K562 (cell line): Measurements from ENCODE around the gene PRKCG. TPM values are rescaled to one million over a fixed set of nuclear protein-coding genes. Genes with fewer than 3 reads are reported as not detected.

ENCODE experiments used
- ATAC-seq: fragments of 200-7000 bp; cut with Tn5 transposase; 3 replicates; pipeline ENCODE4 v1.9.1; 2020; ENCODE audit warnings: moderate library complexity
- BruUV-seq: library from RNA; stranded (reverse); fragments of 400-500 nt; replicated peaks from 2 replicates; lab custom pipeline; 2021; lab: Mats Ljungman, UMichigan
- CTCF ChIA-PET: fragments of 300-600 bp; formaldehyde crosslinking; extraction: SDS; loops from one replicate; lab custom pipeline; 2021; ENCODE audit warnings: low intra/inter-chr PET ratio; lab: Yijun Ruan, JAX
- POLR2A ChIA-PET: fragments of 300-600, 350-650 bp; sonication (Branson Sonifier 250); formaldehyde crosslinking; extraction: SDS; loops from one replicate; lab custom pipeline; 2021; ENCODE audit warnings: antibody characterized with exemption, inconsistent platforms; lab: Yijun Ruan, JAX
- DNase-seq, 4 experiments: peaks; one replicate each; pipeline versions ENCODE4 v3.0.0 to v3.0.0-alpha.2; 2011 to 2018; ENCODE audit warnings: low spot score in 3 of 4, mixed read lengths in 3 of 4; ENCODE audit errors: extremely low read depth in 1 of 4
- FAIRE-seq: peaks from 2 replicates; lab custom pipeline; 2011; peaks lifted over from hg19 to GRCh38; lab: Jason Lieb, UNC
- H2AFZ ChIP-seq: 2 replicates; pipeline ENCODE4 v1.6.0; 2011; ENCODE audit warnings: low read depth, low read length, control low read depth, inconsistent platforms
- H3K27ac ChIP-seq: fragments of 200-600 bp; 3 replicates; pipeline ENCODE4 v1.8.0; 2011; ENCODE audit warnings: low read depth, mild to moderate bottlenecking, control low read depth, inconsistent platforms, low read length, moderate library complexity, mixed read lengths; ENCODE audit errors: extremely low read depth
- H3K27me3 ChIP-seq, 2 experiments: fragments of 300-600 bp in 1 of 2; 2 replicates in 1 of 2; 3 replicates in 1 of 2; pipeline versions ENCODE4 v1.6.0 to v1.8.0; 2011; ENCODE audit warnings: inconsistent platforms in 2 of 2, low read length in 2 of 2, mild to moderate bottlenecking in 1 of 2, mixed read lengths in 1 of 2, moderate library complexity in 1 of 2; ENCODE audit not compliant: control insufficient read depth in 2 of 2, insufficient read depth in 2 of 2
- H3K36me3 ChIP-seq: fragments of 300-600 bp; 3 replicates; pipeline ENCODE4 v1.8.0; 2011; ENCODE audit warnings: mild to moderate bottlenecking, low read length, inconsistent platforms; ENCODE audit not compliant: control insufficient read depth, insufficient read depth
- H3K4me1 ChIP-seq, 2 experiments: fragments of 200-600 bp in 1 of 2; replicated peaks in 1 of 2; 2 replicates in 1 of 2; 3 replicates in 1 of 2; pipeline versions ENCODE4 v1.5.1 to v1.8.0; 2011; ENCODE audit warnings: inconsistent platforms in 2 of 2, low read length in 2 of 2, mild to moderate bottlenecking in 1 of 2, mixed read lengths in 1 of 2, moderate library complexity in 1 of 2; ENCODE audit not compliant: control insufficient read depth in 2 of 2, insufficient read depth in 2 of 2
- H3K4me2 ChIP-seq: 2 replicates; pipeline ENCODE4 v1.6.1; 2011; ENCODE audit warnings: low read length, control low read depth, inconsistent platforms, mixed read lengths; ENCODE audit not compliant: insufficient read depth
- H3K4me3 ChIP-seq: fragments of 200-600 bp; sonication (generic), shearing (Covaris generic); 2 replicates; pipeline ENCODE4 v1.5.1; 2016; ENCODE audit warnings: control low read depth, inconsistent platforms
- H3K79me2 ChIP-seq: fragments of 200-600 bp; 3 replicates; pipeline ENCODE4 v1.8.0; 2011; ENCODE audit warnings: low read length, inconsistent platforms; ENCODE audit not compliant: control insufficient read depth, insufficient read depth
- H3K9ac ChIP-seq, 2 experiments: 2 replicates each; pipeline versions ENCODE4 v1.6.0 to v1.6.1; 2011; ENCODE audit warnings: low read depth in 2 of 2, low read length in 2 of 2, control low read depth in 1 of 2, inconsistent platforms in 1 of 2, mild to moderate bottlenecking in 1 of 2, mixed read lengths in 1 of 2; ENCODE audit not compliant: insufficient read depth in 1 of 2
- H3K9me1 ChIP-seq: one replicate; pipeline ENCODE4 v1.6.0; 2011; ENCODE audit warnings: inconsistent platforms, mild to moderate bottlenecking, low read length, moderate library complexity; ENCODE audit not compliant: control insufficient read depth, insufficient read depth
- H3K9me3 ChIP-seq: replicated peaks from 2 replicates; pipeline ENCODE4 v1.5.1; 2011; ENCODE audit warnings: low read depth, low read length, inconsistent platforms; ENCODE audit not compliant: control insufficient read depth, insufficient read depth
- H4K20me1 ChIP-seq: replicated peaks from 2 replicates; pipeline ENCODE4 v1.6.1; 2011; ENCODE audit warnings: low read length, inconsistent platforms, mixed read lengths; ENCODE audit not compliant: control insufficient read depth, insufficient read depth
- FOXK2 ChIP-seq, 2 experiments: fragments of 450-650 bp; IDR thresholded peaks in 1 of 2; conservative IDR thresholded peaks in 1 of 2; 2 replicates each; pipeline ENCODE4 v1.6.1; 2016; ENCODE audit warnings: low read depth in 2 of 2, mild to moderate bottlenecking in 1 of 2
- FUS ChIP-seq: fragments of 200-400 bp; formaldehyde crosslinking; optimal IDR thresholded peaks from 2 replicates; pipeline ENCODE3; 2017; ENCODE audit warnings: low read depth, low read length
- KLF1 ChIP-seq: fragments of 450-650 bp; IDR thresholded peaks from 2 replicates; pipeline ENCODE4 v1.6.1; 2016; ENCODE audit warnings: missing genetic modification characterization, missing compliant biosample characterization
- OTX1 ChIP-seq: fragments of 450-650 bp; formaldehyde crosslinking; IDR thresholded peaks from 2 replicates; pipeline ENCODE4 v1.4.0; 2022; ENCODE audit warnings: mild to moderate bottlenecking
- POLR2AphosphoS5 ChIP-seq: IDR thresholded peaks from 2 replicates; pipeline ENCODE4 v1.6.1; 2011; ENCODE audit warnings: mild to moderate bottlenecking, low read depth, low read length, moderate library complexity; ENCODE audit not compliant: control insufficient read depth, insufficient read depth
- POLR3A ChIP-seq: IDR thresholded peaks from 2 replicates; pipeline ENCODE4 v1.6.1; 2011; ENCODE audit warnings: borderline replicate concordance, mild to moderate bottlenecking, moderate library complexity; ENCODE audit not compliant: insufficient read length, insufficient read depth; ENCODE audit errors: extremely low read depth
- SMARCC2 ChIP-seq: fragments of 450-650 bp; IDR thresholded peaks from 2 replicates; pipeline ENCODE4 v1.6.1; 2017; ENCODE audit warnings: antibody characterized with exemption, moderate library complexity, mild to moderate bottlenecking, low read depth
- SOX6 ChIP-seq: fragments of 450-650 bp; IDR thresholded peaks from 2 replicates; pipeline ENCODE4 v1.6.1; 2014; ENCODE audit warnings: mild to moderate bottlenecking
- SUPT5H ChIP-seq: fragments of 450-650 bp; IDR thresholded peaks from 2 replicates; pipeline ENCODE4 v1.6.1; 2016
- USF2 ChIP-seq: sonication (generic); formaldehyde crosslinking; IDR thresholded peaks from 2 replicates; pipeline ENCODE4 v1.5.0; 2020; ENCODE audit warnings: missing genetic modification reagents
- ZNF3 ChIP-seq: fragments of 250-450 bp; sonication (Bioruptor Pico); IDR thresholded peaks from 2 replicates; pipeline ENCODE4 v1.5.0; 2021; ENCODE audit warnings: mild to moderate bottlenecking, moderate library complexity
- ZNF79 ChIP-seq: fragments of 250-450 bp; sonication (Bioruptor Pico); IDR thresholded peaks from 2 replicates; pipeline ENCODE4 v1.4.0; 2020; ENCODE audit warnings: low read depth, mild to moderate bottlenecking, moderate library complexity
- ZZZ3 ChIP-seq: fragments of 450-650 bp; IDR thresholded peaks from 2 replicates; pipeline ENCODE4 v1.6.1; 2016; ENCODE audit warnings: antibody characterized with exemption, mild to moderate bottlenecking, moderate library complexity
- WGBS: fragments of 100-300 bp; shearing (Covaris generic); methylation state at CpG from one replicate; pipeline ENCODE4 v1.1.6; 2016; ENCODE audit warnings: low coverage, mixed read lengths; ENCODE audit not compliant: insufficient coverage; ENCODE audit errors: missing lambda C conversion rate; 5-methylcytosine and 5-hydroxymethylcytosine counted together
- in situ Hi-C: fragments of 300-500 bp; cut with MboI; formaldehyde crosslinking; loops from 4 replicates; pipeline ENCODE4 v1.15.0; 2018; ENCODE audit warnings: inconsistent platforms, mixed read lengths
- intact Hi-C: fragments of 100-400 bp; cut with micrococcal nuclease; formaldehyde crosslinking; loops from 2 replicates; pipeline ENCODE4 v1.14.2; 2022
- polyA plus RNA-seq, 8 experiments: library from polyadenylated mRNA; depleted of rRNA in 4 of 8; stranded (reverse) in 5 of 8; unstranded in 3 of 8; fragments of >200 nt; fragmentation: Nextera tagmentation in 2 of 8; fragmentation: Illumina TruSeq in 1 of 8; extraction: Ambion mirVana in 2 of 8; extraction: Trizol in 1 of 8; gene quantifications; 2 replicates each; pipeline versions ENCODE4 v1.2.1 to v1.2.3, GENCODE V29; 2011 to 2014; ENCODE audit warnings: inconsistent platforms in 1 of 8, missing spikeins in 1 of 8
- total RNA-seq, 7 experiments: library from RNA; depleted of rRNA in 6 of 7; stranded (reverse); fragments of >200 nt in 6 of 7; fragmentation: Illumina TruSeq in 2 of 7; extraction: Trizol in 2 of 7; gene quantifications; 2 replicates each; pipeline versions ENCODE4 v1.2.1 to v1.2.3, GENCODE V29; 2011 to 2021; ENCODE audit warnings: low replicate concordance in 1 of 7
- TF ChIP-seq, protein P1 (sequence below): fragments of 450-650 bp; IDR thresholded peaks from 2 replicates; pipeline ENCODE4 v1.6.1; 2016; ENCODE audit warnings: mild to moderate bottlenecking

The PRKCG gene
- total and polyA plus RNA-seq, 9 of the 15 experiments (the other 6 are each of a cell fraction or from before 2014, with no cell fraction given) = not detected

GRCh38 chr19:53917356-53917755, 35.4 kb downstream of the PRKCG start:
- ChIA-PET POLR2A (interaction anchor here (0.6 to 1.5 kb wide), 2 partner anchors 8 to 9 kb away, joined by 5 to 7 read pairs; partner anchors contain the start of gene CACNG7), CTCF (no interaction called here)
- intact Hi-C loops (loop anchor here (10.0 kb wide), 1 partner anchor 63 kb away; no protein-coding TSS in a partner anchor), in situ Hi-C loops (no loop called here)
- Histone ChIP-seq H3K4me3 (no peak overlapping the region), H3K36me3 (no peaks in the 10 kb centered on the region), H3K9me3 (no peaks in the 10 kb centered on the region), H3K4me2 (no peak overlapping the region), H4K20me1 (0 out of 2 replicates have a peak, but pooled peaks cover 7% of the 10 kb centered on the region), H3K9ac (no peak overlapping the region), H2AFZ (no peak overlapping the region), H3K9me1 (no peaks in the 10 kb centered on the region), H3K27me3 (peaks cover 12 to 19% of the 10 kb centered on the region in 2 experiments; a peak in 4 of 5 replicates), H3K4me1 (peaks cover 0 to 4% of the 10 kb centered on the region in 2 experiments; a peak in 1 of 5 replicates), H3K79me2 (no peaks in the 10 kb centered on the region), H3K27ac (no peak overlapping the region)
- 1% methylated on average over 7 of the region's 7 CpGs for whole genome bisulfite sequencing
- DNase-seq (no peak), FAIRE-seq (no peak), ATAC-seq (no peak)
- no TSS peak for BruUV-seq
- no peak for TF ChIP-seq ZNF79 (CRISPR knock-in tag)
- no peak for TF ChIP-seq SOX6
- no peak for TF ChIP-seq FOXK2 (conservative IDR thresholded peaks at IDR 0.05 in 1 of 2, IDR thresholded peaks at IDR 0.05 in 1 of 2; ENCODE audit: low read depth in 2 of 2)
- no peak for TF ChIP-seq ZZZ3
- no peak for TF ChIP-seq KLF1 (tag)

DNA sequence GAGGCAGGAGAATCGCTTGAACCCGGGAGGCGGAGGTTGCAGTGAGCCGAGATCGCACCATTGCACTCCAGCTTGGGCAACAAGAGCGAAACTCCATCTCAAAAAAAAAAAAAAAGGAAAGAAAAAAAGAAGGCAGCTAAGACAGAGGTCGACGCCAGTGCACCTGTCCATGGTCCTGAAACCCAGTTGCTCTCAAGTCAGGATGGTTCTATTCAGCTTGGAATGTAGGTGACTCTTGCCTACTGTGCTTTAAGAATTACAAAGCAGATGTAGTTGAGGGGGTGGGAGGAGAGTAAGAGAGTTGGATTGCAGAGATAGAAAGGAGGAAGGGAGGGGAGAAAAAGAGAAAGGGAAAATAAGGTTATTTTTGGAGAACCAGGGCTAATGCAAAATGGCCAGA, 45.7 kb downstream of the PRKCG start:
- WGBS = 0% methylated on average over 2 of the region's 8 CpGs
- TF ChIP-seq ZNF3 (CRISPR knock-in tag) = no peak
- no peak for TF ChIP-seq SMARCC2
- no peak for TF ChIP-seq FUS
- 0 out of 2 replicates have a peak, but pooled peaks have one; percentile 25 for TF ChIP-seq OTX1 (CRISPR knock-in tag)
- TF ChIP-seq, protein P1, sequence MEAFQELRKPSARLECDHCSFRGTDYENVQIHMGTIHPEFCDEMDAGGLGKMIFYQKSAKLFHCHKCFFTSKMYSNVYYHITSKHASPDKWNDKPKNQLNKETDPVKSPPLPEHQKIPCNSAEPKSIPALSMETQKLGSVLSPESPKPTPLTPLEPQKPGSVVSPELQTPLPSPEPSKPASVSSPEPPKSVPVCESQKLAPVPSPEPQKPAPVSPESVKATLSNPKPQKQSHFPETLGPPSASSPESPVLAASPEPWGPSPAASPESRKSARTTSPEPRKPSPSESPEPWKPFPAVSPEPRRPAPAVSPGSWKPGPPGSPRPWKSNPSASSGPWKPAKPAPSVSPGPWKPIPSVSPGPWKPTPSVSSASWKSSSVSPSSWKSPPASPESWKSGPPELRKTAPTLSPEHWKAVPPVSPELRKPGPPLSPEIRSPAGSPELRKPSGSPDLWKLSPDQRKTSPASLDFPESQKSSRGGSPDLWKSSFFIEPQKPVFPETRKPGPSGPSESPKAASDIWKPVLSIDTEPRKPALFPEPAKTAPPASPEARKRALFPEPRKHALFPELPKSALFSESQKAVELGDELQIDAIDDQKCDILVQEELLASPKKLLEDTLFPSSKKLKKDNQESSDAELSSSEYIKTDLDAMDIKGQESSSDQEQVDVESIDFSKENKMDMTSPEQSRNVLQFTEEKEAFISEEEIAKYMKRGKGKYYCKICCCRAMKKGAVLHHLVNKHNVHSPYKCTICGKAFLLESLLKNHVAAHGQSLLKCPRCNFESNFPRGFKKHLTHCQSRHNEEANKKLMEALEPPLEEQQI = peak; percentile 46; the same call in 1 of the 2 replicates
- TF ChIP-seq POLR3A = no peak
- no peak for TF ChIP-seq SUPT5H
- no peak for TF ChIP-seq USF2 (CRISPR knock-in tag)
- TF ChIP-seq POLR2AphosphoS5 = no peak

More for the DNA sequence above, 45.7 kb downstream of the PRKCG start:
- FAIRE-seq = peak; percentile 37
- no peaks in the 10 kb centered on the region for H4K20me1 ChIP-seq
- peak; percentile 71 for ATAC-seq
- H3K27ac ChIP-seq = no peak overlapping the region
- no peaks in the 10 kb centered on the region for H3K79me2 ChIP-seq
- in situ Hi-C loops = no loop called here
- no TSS peak for BruUV-seq
- no peaks in the 10 kb centered on the region for H3K4me1 ChIP-seq
- ChIA-PET POLR2A (no interaction called here), CTCF (no interaction called here)
- intact Hi-C loops = no loop called here
- H3K27me3 ChIP-seq = no peaks in the 10 kb centered on the region
- H3K9ac ChIP-seq = no peak overlapping the region
- H2AFZ ChIP-seq = no peak overlapping the region
- peak; percentile 48 to 67 (median 53) for DNase-seq
- no peak overlapping the region for H3K4me3 ChIP-seq
- no peak overlapping the region for H3K4me2 ChIP-seq
- no peaks in the 10 kb centered on the region for H3K9me1 ChIP-seq
- H3K36me3 ChIP-seq = no peaks in the 10 kb centered on the region
- no peaks in the 10 kb centered on the region for H3K9me3 ChIP-seq
